Activated naive CD4-positive, alpha-beta T cell treated with anti-CD3 and anti-CD28 coated beads, Interleukin-2, amount 10 ng/mL, durations not matched to agents 5 hours and 36 hours (primary cell): Measurements from ENCODE around the gene TMBIM6. TPM values are rescaled to one million over a fixed set of nuclear protein-coding genes. Genes with fewer than 3 reads are reported as not detected.

Source experiments
- total RNA-seq, 2 experiments: library from RNA; stranded (reverse); gene quantifications; one replicate each; pipeline ENCODE4 v1.2.3, GENCODE V29; 2021

The TMBIM6 gene
- 100 to 1,000 TPM; 400 to 401 TPM for total RNA-seq

GRCh38 chr12:49740930-49741881, at the start of gene TMBIM6:
Gene TMBIM6 (plus strand): TSS chr12:49741557. CDS start chr12:49752494, 10,937 bp downstream.

GRCh38 chr12:49707128-49707811, 34.1 kb upstream of the TMBIM6 start, which contains the start of gene FMNL3:
Gene FMNL3 (minus strand): TSS chr12:49707405. CDS start chr12:49707180, 225 bp downstream.

Other genes with a start within 250 kb of the TMBIM6 start
- 1 to 10 TPM; 1.8 to 2.4 TPM for gene KCNH3, start 202.5 kb upstream of the TMBIM6 start, total RNA-seq
- 10 to 100 TPM; 73.9 to 74.3 TPM for gene MCRS1, start 173.4 kb upstream of the TMBIM6 start, total RNA-seq
- under 1 TPM; 0.13 to 0.19 TPM for gene FAM186B, start 135.9 kb upstream of the TMBIM6 start, total RNA-seq
- gene PRPF40B, start 118.0 kb upstream of the TMBIM6 start, total RNA-seq = 10 to 100 TPM; 11.3 to 13.0 TPM
- 10 to 100 TPM; 38.0 to 40.8 TPM for gene FMNL3, start 34.2 kb upstream of the TMBIM6 start, total RNA-seq
- 1 to 10 TPM; 7.1 to 7.9 TPM for gene NCKAP5L, start 86.9 kb downstream of the TMBIM6 start, total RNA-seq
- 1 to 10 TPM; 7.4 to 8.8 TPM for gene BCDIN3D, start 101.5 kb downstream of the TMBIM6 start, total RNA-seq
- under 1 TPM in 1 of 2 experiments, not detected in 1; 0.05 TPM for gene FAIM2, start 162.3 kb downstream of the TMBIM6 start, total RNA-seq
- gene AQP2, start 209.2 kb downstream of the TMBIM6 start, total RNA-seq = not detected
- gene AQP5, start 220.3 kb downstream of the TMBIM6 start, total RNA-seq = not detected
- gene AQP6, start 231.4 kb downstream of the TMBIM6 start, total RNA-seq = not detected